ENCODE measurements around the gene TOMM20. TPM values are rescaled to one million over a fixed set of nuclear protein-coding genes. Genes with fewer than 3 reads are reported as not detected.
"Not testable (repeated sequence)": the region's sequence is repeated elsewhere in the genome, so short reads cannot be mapped to it uniquely, and the experiment has no call there.

The TOMM20 gene
- total RNA-seq, 1 donor from 2014 or later, result 150 TPM

DNA sequence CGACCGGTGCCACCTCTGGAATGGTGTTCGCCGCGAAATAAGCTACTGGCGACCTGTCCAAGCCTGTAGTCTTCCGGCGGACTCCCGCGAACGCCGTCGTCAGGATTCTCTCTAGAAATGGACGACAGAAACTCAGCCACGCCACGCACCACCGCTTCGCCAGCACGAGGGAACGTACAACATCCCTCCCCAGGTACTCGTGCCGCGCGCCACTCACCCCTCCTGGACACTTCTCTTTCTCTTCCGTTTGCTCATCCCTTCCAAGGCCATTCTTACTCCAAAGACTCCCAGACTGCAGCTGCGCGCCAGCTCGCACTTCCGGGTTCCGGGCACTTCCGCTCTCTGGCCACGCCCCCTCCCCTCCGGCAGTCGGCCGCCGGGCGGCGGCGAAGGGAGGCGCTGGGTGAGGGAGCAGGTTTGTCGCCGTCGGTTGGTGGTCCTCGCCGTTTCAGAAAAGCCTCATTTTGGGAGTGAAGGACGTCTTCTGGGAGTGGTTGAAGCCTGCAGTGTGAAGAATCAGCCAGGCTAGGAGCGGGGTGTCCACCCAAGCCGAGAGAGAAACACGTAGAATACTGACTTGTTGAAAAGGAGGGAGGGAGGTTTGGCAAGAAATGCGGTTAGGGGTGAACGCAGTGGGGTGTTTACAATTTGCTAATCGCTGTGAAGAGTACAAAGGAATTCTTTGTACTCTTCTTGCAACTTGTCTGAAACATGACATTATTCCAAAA, 32.5 kb upstream of the TOMM20 start, which contains the start of gene RBM34:
RBM34 (minus strand) TSS at position 294 of the 728 bp plus-strand sequence; CDS start at position 270, 24 bp downstream.
- peak within 1 kb of the TSS; percentile 97 for H3K4me3 Mint-ChIP-seq
- no peaks in the 10 kb centered on the region for H3K27me3 Mint-ChIP-seq (ENCODE audit: low read depth)
- peaks cover 2% of the 10 kb centered on the region for H3K36me3 Mint-ChIP-seq (ENCODE audit: low read depth)
- H3K27ac Mint-ChIP-seq (ENCODE audit: unreplicated experiment), result peak within 1 kb of the TSS; percentile 97
- DNase-seq (ENCODE audit: low read depth, low spot score), result peak; percentile 91
- H3K9me3 Mint-ChIP-seq, result no peaks in the 10 kb centered on the region
- H3K4me1 Mint-ChIP-seq, result peaks cover 22% of the 10 kb centered on the region
- no peak for TF ChIP-seq CTCF (conservative IDR thresholded peaks at IDR 0.05)

DNA sequence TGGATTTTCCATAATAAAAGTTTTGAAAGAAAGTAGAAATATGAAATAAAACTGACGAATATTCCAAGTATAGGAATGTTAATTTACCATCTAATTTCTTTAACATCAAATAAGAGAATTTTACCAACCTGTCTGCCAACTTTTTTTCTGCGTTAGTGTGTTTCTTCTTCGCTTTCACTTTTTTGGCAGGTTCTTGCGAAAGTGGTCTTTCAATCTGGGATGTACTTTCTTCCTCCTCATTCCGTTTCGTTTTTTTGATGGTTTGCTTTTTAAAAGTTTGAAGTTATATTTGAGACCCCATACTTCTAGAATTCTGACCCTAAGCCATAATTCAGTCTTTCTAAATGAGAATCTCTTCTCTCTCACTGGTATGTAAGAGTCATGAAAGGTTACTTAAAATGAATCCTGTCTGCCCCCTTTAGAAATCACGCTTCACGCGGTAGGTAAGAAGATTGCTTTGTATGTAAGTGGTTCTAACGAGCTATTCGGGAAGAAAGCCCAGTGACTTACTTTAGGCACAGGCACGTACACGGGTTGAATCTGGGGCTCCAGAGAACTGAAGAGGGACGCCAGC, 31.8 kb upstream of the TOMM20 start:
- Mint-ChIP-seq H3K4me3 (peak overlapping the region; percentile 97), H3K9me3 (no peaks in the 10 kb centered on the region), H3K36me3 (ENCODE audit: low read depth) (peaks cover 2% of the 10 kb centered on the region), H3K27ac (ENCODE audit: unreplicated experiment) (peak overlapping the region; percentile 97), H3K27me3 (ENCODE audit: low read depth) (no peaks in the 10 kb centered on the region), H3K4me1 (peaks cover 22% of the 10 kb centered on the region)
- no peak for TF ChIP-seq CTCF (conservative IDR thresholded peaks at IDR 0.05)
- no peak for DNase-seq (ENCODE audit: low read depth, low spot score)

- not testable (repeated sequence) for H3K27me3 Mint-ChIP-seq (ENCODE audit: low read depth); H3K36me3 Mint-ChIP-seq (ENCODE audit: low read depth); H3K9me3 Mint-ChIP-seq; DNase-seq (ENCODE audit: low read depth, low spot score)
- Mint-ChIP-seq H3K27ac (ENCODE audit: unreplicated experiment) (peak overlapping the region; percentile 87), H3K4me3 (peak overlapping the region; percentile 97), H3K4me1 (peaks cover 22% of the 10 kb centered on the region)
Measured at GRCh38 chr1:235159930-235160329, 31.3 kb upstream of the TOMM20 start.

DNA sequence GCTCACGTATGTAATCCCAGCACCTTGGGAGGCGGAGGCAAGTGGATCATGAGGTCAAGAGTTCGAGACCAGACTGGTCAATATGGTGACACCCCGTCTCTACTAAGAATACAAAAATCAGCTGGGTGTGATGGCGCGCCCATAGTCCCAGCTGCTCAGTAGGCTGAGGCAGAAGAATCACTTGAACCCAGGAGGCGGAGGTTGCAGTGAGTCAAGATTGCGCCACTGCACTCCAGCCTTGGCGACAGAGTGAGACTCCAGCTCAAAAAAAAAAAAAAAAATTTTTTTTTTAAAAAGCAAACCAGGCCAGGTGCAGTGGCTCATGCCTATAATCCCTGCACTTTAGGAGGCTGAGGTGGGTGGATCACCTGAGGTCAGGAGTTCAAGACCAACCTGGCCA, 30.6 kb upstream of the TOMM20 start:
- Mint-ChIP-seq H3K4me1 (peaks cover 22% of the 10 kb centered on the region), H3K4me3 (peak overlapping the region; percentile 97)
- H3K27me3 Mint-ChIP-seq (ENCODE audit: low read depth); H3K36me3 Mint-ChIP-seq (ENCODE audit: low read depth); DNase-seq (ENCODE audit: low read depth, low spot score); H3K9me3 Mint-ChIP-seq; H3K27ac Mint-ChIP-seq (ENCODE audit: unreplicated experiment): not testable (repeated sequence)

DNA sequence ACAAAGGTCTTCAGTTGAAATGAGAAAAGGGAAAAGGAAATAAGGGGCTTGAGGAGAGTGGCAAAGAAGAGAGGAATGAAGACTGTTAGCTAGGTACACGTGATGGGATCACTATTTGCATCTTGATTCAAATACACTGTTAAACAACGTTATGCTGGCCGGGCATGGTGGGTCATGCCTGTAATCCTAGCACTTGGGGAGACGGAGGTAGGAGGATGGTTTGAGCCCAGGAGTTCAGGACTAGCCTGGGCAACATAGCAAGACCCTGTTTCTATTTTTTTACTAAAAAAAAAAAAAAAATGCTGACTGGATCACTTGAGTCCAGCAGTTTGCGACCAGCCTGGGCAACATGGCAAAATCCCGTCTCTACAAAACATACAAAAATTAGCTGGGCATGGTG, 30.0 kb upstream of the TOMM20 start:
- Mint-ChIP-seq H3K9me3 (no peaks in the 10 kb centered on the region), H3K27ac (ENCODE audit: unreplicated experiment) (no peak overlapping the region), H3K36me3 (ENCODE audit: low read depth) (peaks cover 2% of the 10 kb centered on the region), H3K4me3 (no peak overlapping the region), H3K4me1 (peaks cover 22% of the 10 kb centered on the region), H3K27me3 (ENCODE audit: low read depth) (no peaks in the 10 kb centered on the region)
- no peak for TF ChIP-seq CTCF (conservative IDR thresholded peaks at IDR 0.05)
- no peak for DNase-seq (ENCODE audit: low read depth, low spot score)

GRCh38 chr1:235157150-235157549, 28.5 kb upstream of the TOMM20 start:
- Mint-ChIP-seq H3K4me1 (peaks cover 22% of the 10 kb centered on the region), H3K4me3 (no peak overlapping the region), H3K27me3 (ENCODE audit: low read depth) (no peaks in the 10 kb centered on the region), H3K9me3 (no peaks in the 10 kb centered on the region), H3K27ac (ENCODE audit: unreplicated experiment) (no peak overlapping the region), H3K36me3 (ENCODE audit: low read depth) (peaks cover 5% of the 10 kb centered on the region)
- no peak for TF ChIP-seq CTCF (conservative IDR thresholded peaks at IDR 0.05)
- DNase-seq (ENCODE audit: low read depth, low spot score), result no peak
